IPS DF 19.7 (cell line): ENCODE measurements around the gene RNF166.

Experiments used
- DNase-seq: peaks from one replicate; pipeline ENCODE4 v3.0.0-alpha.2; 2013; ENCODE audit warnings: low read depth, low spot score

The RNF166 gene

DNA sequence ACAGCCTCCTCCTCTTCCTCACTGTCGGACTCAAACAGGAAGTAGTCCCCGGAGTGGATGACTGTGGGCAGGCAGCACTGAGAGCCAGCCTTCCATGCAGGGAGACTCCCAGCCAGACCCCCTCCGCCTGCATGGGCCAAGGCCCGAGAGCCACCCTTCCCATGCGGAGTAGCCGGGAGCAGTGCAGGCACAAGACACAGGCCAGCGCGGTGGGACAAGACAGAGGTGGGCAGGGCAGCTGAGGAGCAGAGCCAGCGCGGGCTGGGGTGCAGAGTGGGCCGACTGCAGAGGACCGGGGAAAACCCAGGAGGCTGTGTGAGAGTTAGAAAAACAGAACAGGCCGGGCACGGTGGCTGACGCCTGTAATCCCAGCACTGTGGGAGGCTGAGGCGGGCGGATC lies 17.7 kb upstream of the RNF166 start:
- DNase-seq, result no peak

DNA sequence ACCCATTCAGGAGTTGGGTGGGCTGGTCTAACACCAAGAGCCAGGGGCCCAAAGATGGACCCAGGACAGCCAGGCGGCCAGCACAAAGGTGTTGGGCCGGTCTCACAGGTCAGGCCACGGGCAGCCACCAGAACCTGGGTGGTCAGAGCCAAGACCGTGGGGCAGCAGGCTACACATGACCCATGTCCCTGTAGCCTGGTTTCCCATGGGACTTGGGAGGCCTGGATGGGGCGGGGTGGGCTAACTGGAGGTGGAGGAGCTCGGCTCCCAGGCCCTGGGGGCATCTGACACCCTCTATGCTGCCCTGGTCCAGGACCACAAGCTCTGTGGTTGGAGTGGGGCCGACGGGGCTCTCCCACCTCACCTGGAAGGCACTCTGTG lies 17.3 kb upstream of the RNF166 start:
- no peak for DNase-seq

DNA sequence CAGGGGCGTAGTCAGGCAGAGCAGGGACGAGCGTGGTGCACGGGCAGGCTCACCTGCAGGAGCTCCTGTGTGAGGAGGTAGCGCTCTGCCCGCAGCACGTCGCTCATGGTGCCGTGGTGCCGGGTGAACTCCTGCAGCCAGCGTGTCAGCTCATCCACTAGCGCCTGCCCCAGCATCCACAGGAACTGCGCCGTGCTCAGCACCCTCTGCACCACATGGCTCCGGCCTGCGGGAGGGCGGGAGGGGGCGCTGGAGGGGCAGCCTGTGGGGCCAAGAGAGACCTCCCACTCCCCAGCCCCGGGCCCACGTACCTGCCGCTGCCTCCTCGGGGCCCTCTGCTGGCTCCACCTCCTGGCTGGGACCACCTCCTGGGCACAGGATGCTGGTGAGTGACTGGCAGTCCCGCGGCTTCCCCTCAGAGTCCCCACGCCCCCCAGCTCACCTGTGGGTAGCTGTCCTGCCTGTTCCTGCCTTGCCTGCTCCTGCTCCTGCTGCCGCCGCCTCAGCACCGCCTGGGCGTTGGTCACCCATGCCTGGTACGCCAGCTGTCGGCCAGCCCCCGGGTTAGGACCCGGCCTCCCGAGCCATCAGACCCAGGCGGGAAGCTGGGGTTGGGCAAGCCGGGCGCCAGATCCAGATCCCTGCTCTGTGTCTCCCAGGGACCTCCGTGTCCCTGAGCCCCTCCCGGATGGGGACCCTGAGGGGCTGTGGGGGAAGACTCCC lies 16.7 kb upstream of the RNF166 start:
- DNase-seq, result no peak

DNA sequence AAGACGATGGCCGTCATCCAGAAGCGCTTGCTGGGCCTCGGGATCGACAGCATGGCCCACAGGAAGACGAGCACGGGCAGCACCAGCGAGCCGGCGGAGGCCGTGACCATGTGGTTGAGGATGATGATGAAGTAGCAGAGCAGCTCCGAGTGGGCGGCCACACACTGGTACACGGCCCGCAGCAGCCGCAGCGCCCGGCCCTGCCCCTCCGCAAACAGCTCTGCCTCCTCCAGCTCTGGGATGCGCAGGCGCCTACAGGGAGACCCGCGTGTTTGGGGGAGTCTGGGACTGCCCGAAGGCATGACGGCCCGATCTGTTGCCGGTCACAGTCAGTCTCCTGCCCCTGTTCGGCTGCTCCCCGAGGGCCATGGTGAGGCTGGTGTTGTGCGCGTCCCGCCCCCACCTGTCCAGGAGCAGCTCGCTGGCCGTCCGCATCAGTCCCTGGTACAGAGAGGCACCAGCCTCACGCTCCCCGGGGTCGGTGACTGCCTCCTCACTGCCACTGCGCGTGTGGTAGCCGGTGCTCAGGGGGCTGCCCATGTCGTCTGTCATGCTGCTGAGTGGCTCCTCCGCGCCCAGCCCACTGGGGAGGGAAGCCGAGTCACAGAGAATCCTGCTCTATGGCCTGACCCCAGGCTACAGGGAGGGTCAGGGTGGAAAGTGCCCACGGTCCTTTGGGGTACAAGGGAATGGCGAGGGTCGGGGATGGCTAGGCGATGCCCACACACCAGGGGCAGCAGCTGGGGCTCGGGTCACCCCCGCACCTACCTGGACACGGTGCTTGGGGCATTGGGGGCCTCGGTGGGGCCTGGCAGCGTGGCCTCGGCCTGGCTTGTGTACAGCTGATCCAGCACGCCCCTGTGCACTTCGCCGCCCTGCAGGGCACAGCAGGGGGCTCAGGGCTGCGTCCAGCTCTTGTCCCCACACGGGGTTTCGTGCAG lies 15.9 kb upstream of the RNF166 start:
- no peak for DNase-seq

DNA sequence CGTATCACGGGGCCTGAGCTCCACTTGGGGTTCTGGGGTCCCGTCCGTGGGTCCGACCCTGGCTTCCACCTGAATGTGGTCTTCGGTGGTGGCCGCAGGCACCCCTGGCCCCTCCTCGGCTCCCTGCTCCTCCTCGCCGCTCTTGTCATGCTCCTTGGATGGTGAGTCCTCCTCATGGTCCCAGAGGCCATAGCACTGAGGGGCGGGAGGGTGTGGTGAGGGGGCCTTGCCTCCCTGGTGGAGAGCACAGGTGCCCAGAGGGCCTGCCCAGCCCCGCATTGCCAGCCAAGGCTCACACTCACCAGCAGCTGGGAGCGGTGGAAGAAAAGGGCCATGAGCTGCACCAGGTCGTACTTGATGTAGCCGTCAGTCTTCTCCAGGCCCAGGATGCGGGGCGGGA lies 15.0 kb upstream of the RNF166 start:
- DNase-seq, result no peak

DNA sequence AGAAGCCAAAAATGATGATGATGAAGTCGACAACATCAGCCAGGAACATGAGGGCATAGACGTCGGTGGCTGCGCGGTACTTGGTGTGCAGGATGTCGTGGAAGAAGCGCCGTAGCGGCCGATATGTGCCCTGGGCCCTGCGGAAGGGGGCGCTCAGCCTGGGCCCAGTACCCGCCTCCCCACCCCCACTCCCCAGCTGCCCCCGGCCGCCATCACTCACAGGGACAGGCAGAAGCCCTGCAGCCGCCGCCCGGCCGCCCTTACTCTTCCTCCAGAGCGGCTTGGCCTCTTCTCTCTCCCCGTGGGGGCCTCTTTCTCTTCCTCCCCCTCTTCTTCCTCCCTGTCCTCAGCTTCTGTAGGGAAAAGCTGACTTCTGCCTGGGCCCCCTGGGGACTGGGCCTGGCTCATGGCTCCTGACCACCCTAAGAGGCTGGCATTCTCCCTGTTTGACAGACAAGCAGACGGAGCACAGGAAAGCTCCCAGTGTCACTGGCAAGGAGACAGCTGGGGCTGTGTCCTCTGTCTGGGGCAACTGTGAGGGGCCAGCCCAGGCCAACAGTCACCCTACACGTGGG lies 14.3 kb upstream of the RNF166 start:
- DNase-seq, result no peak

DNA sequence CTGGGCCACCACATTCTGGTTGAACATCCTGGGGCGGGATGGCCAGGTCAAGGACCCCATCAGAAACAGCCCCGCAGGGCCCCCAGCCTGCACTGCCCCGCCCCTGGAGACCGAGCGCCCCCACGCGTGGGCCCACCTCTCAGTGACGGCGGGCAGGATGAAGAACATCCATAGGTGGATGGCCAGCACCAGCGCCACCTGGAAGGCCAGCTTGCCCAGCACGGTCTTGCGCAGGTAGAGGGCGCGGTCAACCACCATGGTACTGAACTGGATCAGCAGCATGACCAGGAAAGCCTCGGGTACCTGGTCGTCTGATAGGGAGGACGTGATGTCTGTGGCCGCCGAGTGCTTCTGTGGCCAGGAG lies 13.7 kb upstream of the RNF166 start:
- DNase-seq, result no peak

DNA sequence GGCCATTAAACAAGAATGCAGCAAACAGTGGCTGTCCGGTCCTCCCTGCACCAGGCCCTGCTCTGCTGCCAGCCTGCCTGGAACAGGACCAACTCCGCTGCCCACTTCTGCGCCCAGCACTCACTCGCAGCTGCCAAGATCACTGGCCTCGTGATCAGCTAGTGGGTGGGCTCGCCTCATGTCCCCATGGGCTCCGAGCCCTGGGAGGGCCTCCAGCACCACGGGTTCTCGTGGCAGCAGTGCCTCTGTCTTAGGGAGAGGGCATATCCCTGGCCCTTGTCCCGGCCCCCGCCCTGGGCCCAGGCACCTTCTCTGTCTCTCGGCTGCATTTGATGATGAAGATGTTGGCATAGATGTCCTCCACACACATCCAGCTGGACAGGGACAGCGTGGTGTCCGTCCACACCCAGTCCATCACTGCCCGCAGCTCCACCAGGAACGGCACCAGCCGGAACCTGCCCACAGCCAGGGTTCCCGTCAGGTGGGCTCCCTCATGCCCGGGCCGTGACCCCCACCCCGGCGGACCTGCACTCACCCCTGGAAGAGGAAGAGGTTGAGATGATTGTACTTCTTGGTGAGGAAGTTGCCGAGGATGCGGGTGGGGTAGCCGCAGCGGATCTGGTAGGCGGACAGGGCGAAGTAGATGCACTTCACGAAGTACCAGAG lies 13.2 kb upstream of the RNF166 start:
- no peak for DNase-seq

DNA sequence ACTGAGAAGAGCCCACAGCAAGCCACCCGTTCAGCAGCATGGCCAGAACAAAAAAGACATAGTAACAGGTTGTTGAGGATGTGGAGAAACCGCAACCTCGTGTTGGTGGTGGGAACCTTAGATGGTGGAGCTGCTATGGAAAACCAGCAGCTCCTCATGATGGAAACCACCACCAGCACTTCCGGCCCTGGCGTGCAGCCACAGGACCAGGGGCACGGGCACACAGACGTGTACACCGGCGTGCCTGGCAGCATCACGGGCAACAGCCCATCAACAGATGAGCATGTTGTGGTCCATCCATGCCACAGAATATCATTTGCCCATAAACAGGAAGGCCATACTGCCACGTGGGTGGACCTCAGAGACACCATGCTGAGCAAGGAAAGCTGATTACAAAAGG lies 12.0 kb upstream of the RNF166 start:
- no peak for DNase-seq

DNA sequence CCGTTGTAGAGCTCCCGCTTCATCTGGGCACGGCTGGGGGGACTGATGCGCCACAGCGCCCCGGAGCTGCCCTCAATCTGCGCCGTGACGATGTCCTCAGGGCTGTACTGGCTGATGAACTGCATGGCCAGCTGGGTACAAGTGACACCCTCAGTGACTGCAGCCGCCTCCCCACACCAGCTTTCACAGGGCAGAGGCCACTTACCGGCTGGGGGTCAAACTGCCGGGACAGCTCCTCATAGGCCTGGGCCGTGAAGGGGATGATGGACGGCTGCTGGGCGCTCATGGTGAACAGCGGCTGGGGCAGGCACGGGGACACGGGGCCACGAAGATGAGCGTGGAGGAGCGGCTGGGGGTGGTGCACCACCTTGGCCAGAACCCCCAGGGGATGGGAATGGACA lies 10.4 kb upstream of the RNF166 start:
- DNase-seq, result no peak

DNA sequence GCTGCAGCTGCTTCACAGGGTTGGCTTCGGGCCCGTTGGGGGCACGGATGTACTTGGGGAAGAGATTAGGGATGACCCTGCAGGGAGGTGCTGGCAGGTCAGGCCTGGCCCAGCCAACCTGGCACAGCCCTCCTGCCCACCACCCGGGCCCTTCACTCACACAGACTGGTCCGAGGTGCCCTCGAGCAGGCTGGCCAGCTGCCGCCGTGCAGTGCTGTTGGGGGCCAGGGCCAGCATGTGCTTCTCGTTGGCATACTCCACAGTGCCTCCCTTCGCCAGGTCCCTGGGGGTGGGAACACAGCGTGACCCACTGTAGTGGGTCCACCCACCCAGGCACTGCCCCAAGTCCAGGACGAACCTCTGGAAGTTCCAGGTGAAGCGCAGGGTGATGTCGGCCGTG lies 10.0 kb upstream of the RNF166 start:
- no peak for DNase-seq

DNA sequence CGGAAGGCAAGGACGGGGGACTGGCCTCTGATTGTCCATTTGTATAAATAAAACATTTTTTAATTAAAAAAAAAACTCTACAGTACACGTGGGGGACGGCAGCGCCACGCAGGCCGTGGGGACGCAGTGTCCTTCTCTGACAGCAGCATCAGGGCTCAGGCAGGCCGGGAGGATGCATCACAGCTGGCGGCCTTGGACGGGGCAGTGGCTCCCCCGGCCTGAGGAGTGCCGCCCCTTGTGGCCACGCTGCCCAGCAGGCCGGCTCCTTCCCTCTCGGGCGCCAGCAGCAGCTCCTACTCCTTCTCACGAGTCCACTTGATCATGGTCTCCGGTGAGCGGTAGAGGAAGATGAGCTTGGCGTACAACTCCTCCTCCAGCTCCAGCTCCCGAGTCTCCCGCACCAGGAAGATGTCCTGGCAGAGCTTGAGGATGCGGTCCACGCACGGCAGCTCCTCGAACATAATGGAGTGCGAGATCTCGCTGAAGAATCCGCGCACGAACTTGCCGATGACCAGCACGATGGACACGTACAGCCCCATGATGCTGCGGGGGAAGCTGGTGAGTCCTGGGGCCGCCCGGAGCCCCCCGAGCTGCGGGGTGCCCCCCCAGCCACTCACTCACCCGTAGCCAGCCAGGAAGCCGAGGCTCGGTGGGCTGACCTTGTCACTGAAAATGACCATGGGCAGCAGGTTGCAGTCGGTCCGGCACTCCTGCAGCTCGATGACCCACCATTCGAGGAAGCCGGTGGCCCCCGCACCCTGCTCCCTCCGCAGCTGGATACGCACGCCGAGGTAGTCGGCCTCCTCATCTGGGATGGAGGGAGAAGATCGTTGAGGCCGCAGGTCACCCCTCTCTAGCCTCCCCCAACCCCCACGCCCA lies 9.3 kb upstream of the RNF166 start:
- DNase-seq, result no peak

DNA sequence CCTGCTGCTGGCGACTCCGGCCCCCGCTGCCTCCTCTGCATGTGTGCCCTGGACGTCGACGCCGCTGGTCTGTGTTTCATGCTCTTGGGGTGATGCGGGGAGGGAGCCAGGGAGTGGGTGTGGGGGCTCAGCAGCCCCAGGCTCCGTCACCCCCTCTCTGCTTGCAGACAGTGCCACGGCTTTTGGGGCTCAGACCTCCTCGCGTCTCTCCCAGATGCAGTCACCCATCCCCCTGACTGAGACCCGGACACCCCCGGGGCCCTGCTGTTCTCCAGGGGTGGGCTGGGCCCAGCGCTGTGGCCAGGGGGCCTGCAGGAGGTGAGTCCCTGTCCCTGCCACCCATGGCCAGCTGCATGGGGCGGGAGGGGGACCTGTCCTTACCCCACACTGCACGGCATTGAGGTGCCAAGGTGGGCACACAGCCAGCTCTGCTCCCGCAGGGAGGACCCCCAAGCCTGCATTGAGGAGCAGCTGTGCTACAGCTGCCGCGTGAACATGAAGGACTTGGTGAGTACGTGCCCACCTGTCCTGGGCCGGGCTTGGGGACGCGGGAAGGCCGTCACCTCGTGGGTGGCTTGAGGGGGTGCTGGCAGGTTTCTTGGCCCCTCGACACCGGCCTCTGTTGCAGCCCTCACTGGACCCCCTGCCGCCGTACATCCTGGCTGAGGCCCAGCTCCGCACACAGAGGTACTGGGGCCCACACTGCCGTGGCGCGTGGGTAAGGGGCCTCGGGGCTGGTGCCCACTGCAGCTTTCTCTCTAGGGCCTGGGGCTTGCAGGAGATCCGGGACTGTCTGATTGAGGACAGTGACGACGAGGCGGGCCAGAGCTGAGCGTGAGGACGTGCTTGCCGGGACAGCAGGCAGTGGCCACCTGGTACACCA lies 8.5 kb upstream of the RNF166 start:
- DNase-seq, result no peak

DNA sequence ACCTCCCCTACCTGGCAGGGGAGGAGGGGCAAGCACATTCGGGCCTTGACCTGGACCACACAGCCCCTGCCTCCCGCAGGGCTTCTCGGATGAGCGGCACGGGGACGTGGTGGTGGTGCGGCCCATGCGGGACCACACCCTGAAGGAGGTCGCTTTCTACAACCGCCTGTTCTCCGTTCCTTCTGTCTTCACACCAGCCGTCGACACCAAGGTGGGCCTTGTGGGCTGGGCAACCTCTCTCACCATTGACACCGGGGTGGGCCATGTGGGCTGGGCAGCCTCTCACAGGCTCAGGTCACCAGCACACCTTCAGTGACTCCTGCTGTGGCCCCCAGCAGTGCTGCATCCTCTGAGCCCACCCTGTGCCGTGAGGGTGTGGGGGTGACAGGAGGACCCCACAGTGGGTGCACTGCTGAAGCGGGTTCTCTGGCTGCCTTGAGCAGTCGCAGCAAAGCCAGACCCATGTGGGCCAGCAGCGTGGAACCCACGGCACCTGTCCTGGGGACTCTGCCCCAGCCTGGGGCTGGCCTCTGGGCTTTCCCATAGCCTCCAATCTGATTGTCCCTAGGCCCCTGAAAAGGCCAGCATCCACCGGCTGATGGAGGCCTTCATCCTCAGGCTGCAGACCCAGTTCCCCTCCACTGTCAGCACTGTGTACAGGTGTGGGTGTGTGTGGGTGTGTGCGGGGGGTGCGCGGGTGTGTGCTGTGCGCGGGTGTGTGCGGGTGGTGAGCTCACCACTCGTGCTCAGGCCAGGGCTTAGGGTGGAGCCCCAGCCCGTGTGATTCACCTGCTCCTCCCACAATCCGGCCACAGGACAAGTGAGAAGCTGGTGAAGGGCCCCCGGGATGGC lies 7.6 kb upstream of the RNF166 start:
- DNase-seq, result no peak

DNA sequence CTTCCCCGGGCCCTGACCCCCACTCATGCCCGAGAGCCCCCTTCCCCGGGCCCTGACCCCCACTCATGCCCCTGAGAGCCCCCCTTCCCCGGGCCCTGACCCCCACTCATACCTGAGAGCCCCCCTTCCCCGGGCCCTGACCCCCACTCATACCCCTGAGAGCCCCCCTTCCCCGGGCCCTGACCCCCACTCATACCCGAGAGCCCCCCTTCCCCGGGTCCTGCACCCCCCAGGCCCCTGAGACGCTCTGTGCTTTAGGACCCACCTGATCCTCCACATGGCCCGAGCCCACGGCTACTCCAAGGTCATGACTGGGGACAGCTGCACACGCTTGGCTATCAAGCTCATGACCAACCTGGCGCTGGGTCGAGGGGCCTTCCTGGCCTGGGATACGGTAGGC lies 6.8 kb upstream of the RNF166 start:
- DNase-seq, result no peak

DNA sequence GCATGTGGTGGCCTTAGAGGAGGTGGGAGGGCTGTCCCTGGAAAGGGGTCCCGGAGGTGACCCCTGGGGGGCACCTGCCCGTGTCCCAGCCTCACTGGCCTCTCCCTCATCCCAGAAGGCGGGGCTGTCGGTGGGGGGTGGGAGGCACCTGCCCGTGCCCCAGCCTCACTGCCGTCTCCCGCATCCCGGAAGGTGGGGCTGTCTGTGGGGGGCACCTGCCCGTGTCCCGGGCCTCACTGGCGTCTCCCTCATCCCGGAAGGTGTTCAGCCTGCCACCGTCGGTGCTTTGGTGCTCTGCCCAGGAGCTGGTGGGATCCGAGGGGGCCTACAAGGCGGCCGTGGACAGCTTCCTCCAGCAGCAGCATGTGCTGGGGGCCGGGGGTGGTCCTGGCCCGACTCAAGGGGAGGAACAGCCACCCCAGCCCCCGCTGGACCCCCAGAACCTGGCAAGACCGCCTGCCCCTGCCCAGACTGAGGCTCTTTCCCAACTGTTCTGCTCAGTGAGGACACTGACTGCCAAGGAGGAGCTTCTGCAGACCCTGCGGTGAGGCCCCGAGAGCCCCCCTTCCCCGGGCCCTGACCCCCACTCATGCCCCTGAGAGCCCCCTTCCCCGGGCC lies 6.3 kb upstream of the RNF166 start:
- DNase-seq, result no peak

DNA sequence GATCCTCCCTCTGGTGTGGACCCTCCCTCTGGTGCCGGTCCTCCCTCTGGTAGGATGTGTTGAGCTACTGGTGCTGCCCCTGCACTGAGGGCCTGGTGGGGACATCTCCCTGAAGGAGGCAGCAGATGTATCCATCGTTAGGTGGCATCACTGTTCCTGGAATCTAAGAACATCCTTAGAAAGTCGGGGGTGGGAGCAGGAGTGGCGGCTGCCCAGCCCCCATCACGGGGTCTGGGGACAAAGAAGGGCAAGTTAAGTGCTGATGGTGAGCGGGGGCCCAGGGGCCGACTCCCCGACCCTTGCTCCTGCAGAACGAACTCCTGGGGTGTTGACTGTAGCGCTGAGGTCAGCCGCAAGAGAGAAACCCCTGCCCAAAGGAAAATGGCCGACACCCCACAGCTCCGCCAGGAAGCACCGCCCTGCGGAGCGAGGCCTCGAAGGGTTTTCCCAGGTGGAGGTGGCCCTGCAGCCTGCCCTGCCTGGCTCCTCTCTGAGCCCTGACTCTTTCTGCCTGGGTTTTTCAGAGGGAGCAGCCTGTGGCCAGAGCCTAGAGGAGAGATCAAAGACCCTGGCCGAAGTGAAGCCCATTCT lies 5.6 kb upstream of the RNF166 start:
- DNase-seq, result no peak

DNA sequence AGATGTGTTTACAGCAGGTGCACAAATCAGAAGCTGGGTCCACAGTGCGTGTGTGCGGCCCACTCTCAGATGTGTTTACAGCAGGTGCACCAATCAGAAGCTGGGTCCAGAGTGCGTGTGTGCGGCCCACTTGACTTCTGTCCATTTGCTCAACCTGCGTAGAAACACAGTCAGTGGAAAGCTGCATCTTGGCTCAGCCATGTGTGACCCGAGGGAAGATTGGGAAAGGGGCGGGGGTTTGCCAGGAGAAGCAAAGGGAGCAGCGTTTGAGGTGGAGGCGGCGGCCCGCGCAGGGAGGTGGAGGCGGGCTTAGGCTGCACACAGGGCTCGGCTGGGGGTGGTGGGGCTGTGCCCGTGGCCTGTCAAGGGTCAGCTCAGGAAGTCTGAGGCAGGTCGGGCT lies 4.3 kb upstream of the RNF166 start:
- DNase-seq, result no peak
